GM18507 (cell line): ENCODE measurements around the gene SKIL.

ENCODE experiments used
- DNase-seq: peaks from one replicate; pipeline ENCODE4 v3.0.0; 2011; ENCODE audit warnings: low read depth; ENCODE audit not compliant: insufficient read length; ENCODE audit errors: extremely low spot score
- FAIRE-seq: peaks from 2 replicates; lab custom pipeline; 2011; peaks lifted over from hg19 to GRCh38; lab: Jason Lieb, UNC

The SKIL gene

GRCh38 chr3:170428095-170428494, 70.6 kb downstream of the SKIL start:
- DNase-seq, result no peak
- peak; percentile 52 for FAIRE-seq

DNA sequence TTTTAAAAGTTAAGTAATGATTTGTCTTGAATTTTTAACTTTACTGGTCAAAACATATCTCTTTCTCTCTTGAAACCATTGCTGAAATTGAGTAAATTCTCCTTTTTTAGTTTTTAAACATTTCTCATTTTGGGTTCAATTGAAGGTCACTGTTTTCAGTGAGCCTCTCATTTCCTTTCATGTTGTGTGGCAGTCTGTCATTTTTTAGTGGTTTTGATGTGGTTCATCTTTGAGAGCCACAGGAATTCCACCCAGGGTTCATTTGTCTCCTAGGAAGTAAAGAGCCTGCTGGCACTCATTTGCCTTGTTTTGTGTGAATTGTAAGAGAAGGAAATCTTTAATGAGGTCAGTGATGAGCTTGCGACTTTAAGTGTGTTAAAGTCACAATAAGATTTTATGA, 71.5 kb downstream of the SKIL start:
- FAIRE-seq (peak; percentile 26), DNase-seq (no peak)

- FAIRE-seq (no peak), DNase-seq (no peak)
Measured at GRCh38 chr3:170431054-170431453, 73.5 kb downstream of the SKIL start.

GRCh38 chr3:170432416-170432815, 74.9 kb downstream of the SKIL start:
- DNase-seq (no peak), FAIRE-seq (no peak)

DNA sequence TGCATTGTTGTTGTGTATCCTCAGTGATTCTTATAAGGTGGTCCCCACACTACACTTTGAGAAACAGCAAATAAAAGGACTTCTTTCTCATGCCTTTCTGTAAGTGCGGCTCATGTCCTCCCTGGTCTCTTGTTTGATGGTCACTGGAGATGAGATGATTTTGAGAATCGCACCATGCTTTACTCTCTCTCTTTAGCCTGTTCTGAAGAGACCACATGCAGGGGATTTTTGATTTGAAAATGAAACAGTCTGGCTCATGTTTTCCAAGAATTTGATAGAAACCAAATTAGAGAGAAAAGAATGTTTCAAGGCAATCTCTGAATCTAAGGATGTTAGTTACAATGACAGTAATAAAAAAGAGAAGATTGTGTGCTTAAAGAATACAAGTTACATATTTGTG, 79.2 kb downstream of the SKIL start:
- FAIRE-seq (no peak), DNase-seq (no peak)

DNA sequence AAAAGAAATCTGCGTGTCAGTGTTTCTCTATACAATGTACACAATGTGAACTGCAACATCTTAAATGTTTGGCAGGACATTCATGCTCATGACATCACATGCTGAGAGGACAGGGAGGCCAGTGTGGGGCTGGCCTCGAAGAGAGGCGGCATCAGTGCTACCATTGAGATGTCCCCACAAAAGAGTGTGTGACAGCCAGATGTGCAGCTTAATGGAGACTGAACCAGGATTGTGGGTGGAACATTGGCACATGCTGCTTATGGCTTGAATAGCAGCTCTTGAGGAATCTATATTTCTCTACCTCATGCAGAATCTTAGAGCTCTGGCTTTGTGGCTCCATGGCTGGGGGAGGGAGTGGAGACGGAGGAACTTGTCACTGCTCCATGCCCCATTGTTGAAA, 79.7 kb downstream of the SKIL start:
- FAIRE-seq (no peak), DNase-seq (no peak)

- DNase-seq (no peak), FAIRE-seq (no peak)
Measured at GRCh38 chr3:170437696-170438407, 80.3 kb downstream of the SKIL start.

DNA sequence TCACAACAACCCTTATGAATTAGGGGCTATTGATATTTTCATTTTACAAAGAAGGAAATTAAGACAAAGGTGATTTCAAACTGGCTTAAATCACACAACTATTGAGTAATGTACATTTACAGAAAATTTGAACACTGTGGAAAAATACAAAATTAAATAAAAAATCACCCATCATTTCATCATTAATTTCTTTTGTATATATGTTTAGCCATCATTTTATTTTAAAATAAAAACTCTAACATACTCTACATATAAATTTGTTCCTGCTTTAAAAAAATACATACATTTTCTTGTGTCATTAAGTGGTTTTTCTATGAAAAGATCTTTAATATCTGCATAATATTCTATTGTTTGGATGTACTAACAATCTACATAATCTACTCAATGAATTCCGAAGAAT, 81.3 kb downstream of the SKIL start:
- FAIRE-seq, result no peak

GRCh38 chr3:170440344-170440743, 82.8 kb downstream of the SKIL start:
- DNase-seq (no peak), FAIRE-seq (no peak)

More for the DNA sequence above, 81.3 kb downstream of the SKIL start:
- no peak for DNase-seq

DNA sequence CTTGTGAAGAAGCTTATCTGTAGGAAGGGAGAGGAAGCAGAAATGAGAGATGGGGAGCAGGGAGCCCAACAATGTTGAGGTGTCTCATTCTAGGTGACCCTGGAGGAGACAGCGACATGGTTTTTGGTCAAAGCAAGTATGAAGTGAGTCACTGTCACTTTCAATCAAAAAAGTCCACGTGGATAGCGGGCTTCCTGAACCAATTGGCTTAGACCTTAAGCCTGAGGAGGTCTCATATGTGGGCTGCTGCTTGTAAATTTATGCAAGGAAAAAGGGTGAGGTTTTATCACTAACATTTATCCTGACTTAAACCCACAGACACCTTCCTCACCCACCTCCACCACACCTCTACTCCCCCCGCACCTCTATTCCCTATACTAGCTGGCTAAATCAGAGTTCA, 83.9 kb downstream of the SKIL start:
- DNase-seq, result no peak
- FAIRE-seq, result no peak

DNA sequence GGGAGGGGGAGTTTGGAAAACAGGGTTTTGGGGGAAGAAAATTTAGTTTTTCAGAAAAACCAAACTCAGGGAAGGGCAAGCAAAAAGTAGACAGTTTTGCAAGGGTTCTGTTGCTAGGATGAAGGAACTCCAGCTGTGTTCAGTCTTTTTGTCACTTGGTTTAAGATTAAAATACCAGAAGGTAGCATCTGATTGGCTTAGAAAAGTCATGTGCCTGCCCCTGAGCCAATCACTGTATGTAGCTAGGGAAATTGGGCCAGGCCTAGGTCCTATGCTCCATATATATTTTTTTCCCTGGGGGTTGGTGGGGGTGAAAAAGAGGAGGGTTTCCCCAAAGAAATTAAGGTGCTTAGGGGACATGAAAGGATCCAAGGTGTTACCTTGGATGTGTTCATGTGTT, 85.4 kb downstream of the SKIL start:
- DNase-seq, result no peak
- no peak for FAIRE-seq

DNA sequence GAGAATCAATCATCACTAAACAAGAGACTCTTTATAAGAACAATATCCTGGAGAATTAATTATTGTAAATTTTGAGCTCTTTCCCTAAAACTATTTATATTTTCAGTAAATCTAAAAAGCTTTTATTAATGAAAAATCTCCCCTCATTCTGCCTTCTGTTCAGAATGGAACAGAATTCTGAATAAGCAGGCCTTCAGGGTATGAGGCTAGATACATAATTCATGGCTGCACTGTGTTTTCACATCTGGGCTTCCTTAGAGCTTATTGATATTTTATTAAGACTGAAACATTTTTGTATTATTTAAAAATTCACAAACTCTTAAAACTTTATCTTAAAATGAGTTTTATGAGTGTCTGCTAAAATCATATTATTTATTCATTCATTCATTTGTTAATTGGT, 85.9 kb downstream of the SKIL start:
- FAIRE-seq, result no peak

More for the DNA sequence above, 85.9 kb downstream of the SKIL start:
- no peak for DNase-seq
